GM18907 (cell line): ENCODE results near the gene ARPC3.
"Not testable (repeated sequence)": the region's sequence is repeated elsewhere in the genome, so short reads cannot be mapped to it uniquely, and the experiment has no call there.

Source experiments
- ATAC-seq: cut with Tn5 transposase; IDR thresholded peaks from one replicate; pipeline ENCODE4 v1.9.1; 2021; ENCODE audit warnings: mild to moderate bottlenecking, moderate library complexity; ENCODE audit not compliant: unreplicated experiment

ARPC3 gene

GRCh38 chr12:110449799-110450497 lies at the start of gene ARPC3:
Gene ARPC3, minus strand, starts transcription at chr12:110450337. Its CDS starts 77 bp downstream, at chr12:110450260.
- peak; percentile 90 for ATAC-seq

DNA sequence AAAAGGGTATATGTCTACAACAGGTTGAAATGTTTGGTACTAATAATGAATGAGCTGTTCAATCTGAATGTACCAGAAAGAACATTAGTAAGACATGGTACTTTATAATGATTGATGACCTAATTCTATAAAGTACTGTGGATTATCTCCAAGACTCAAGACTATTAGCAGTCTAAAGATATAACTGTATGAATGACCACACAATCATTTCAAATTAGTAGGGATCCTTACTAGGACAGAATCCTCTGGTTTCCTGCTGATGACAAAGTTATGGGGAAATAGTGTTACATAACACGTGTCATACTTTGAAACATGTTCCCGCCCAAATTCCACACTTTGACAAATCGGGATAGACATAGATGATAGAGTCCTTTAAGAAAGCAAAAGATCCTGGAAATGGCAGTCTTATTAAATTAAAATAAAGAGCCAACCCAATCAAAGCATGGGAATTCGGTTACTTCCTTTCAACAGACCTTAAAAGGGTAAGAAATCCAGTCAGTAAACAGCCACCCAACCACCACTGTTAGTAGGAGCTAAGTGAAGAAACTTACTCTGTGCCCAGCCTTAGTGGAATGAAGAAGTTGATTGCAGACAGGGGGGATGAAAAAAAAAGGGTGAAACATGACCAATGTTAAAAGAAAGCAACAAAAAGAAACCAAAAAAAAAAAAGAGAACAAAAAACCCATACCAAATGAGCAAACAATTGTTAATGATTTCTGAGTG lies 49.0 kb upstream of the ARPC3 start:
- no peak for ATAC-seq

GRCh38 chr12:110475426-110475825 lies 25.3 kb upstream of the ARPC3 start:
- ATAC-seq, result no peak

GRCh38 chr12:110468214-110469048 lies 18.3 kb upstream of the ARPC3 start, which contains the start of the genes FAM216A and GPN3:
Gene FAM216A, plus strand, starts transcription at chr12:110468845. Its CDS starts 31 bp downstream, at chr12:110468876.
Gene GPN3, minus strand, starts transcription at chr12:110468257. Its CDS starts 54 bp downstream, at chr12:110468203.
- peak; percentile 83 for ATAC-seq

- no peak for ATAC-seq
Measured at GRCh38 chr12:110467847-110468213, 17.7 kb upstream of the ARPC3 start.

GRCh38 chr12:110466791-110467190 lies 16.7 kb upstream of the ARPC3 start:
- no peak for ATAC-seq

DNA sequence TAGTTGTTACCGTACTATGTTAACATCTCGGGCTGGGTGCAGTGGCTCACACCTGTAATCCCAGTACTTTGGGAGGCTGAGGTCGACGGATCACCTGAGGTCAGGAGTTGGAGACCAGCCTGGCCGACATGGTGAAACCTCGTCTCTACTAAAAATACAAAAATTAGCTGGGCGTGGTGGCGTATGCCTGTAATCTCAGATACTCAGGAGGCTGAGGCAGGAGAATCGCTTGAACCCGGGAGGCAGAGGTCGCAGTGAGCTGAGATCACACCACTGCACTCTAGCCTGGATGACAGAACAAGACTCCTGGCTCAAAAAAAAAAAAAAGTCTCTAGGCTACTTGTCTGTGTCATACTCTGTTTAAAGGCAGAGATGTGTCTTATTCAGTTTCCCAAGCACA lies 15.6 kb upstream of the ARPC3 start:
- ATAC-seq, result not testable (repeated sequence)

- no peak for ATAC-seq
Measured at GRCh38 chr12:110465024-110465423, 14.9 kb upstream of the ARPC3 start.

- not testable (repeated sequence) for ATAC-seq
Measured at GRCh38 chr12:110461189-110461588, 11.1 kb upstream of the ARPC3 start.

DNA sequence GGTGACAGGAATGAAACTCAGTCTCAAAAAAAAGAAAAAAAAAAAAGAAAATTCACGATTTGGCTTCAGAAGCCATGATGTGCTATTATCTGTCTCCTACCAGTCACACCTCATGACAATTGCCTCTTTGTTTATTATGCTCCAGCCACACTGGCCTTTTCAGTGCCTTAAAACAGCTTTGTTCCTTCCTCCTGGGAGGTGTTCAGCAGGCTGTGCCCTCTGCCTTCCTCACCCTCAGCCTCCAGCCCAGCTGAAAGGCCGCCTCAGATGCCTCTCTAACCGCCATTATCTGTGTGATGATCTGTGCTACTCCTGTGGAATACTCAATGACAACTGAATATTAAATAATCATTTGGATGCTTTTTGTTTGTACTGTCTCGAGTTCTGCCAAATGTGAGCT lies 8.6 kb upstream of the ARPC3 start:
- no peak for ATAC-seq

- no peak for ATAC-seq
Measured at GRCh38 chr12:110453569-110454296, 3.6 kb upstream of the ARPC3 start.

DNA sequence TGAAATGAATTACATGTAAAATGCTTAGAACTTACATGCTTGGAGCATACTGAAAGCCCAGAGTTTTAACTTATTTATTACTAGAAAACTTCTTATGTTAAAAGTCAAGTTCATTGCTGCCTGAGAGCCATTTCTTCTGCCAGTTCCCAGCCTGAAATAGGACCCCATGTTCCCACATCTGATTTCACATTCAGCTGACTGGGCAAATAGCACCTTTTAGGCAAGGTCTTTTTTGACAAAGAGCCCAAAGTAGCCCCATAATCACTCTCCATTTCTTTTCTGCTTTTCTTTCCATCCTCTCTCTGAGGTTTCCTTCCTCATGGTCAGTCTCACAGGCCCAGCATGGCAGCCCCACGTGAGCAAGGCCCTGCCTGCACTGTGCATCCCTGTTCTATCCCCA lies 1.1 kb upstream of the ARPC3 start:
- ATAC-seq, result no peak

DNA sequence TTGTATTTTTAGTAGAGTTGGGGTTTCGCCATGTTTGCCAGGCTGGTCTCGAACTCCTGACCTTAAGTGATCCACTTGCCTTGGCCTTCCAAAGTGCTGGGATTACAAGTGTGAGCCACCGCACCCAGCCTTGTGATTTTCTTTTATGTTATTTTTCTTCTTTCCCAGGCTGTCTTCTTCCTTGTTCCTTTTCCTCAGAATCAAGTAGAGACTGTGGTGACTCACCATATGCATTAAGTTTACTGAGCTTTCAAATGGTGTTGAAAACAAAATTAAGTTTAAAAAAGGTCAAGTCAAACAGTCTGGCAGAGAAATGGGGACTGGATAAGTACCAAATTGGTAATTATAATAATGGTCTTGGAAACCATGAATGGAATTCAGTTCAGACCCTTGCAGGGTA lies 5.7 kb downstream of the ARPC3 start:
- no peak for ATAC-seq

GRCh38 chr12:110436231-110436630 lies 13.9 kb downstream of the ARPC3 start:
- ATAC-seq, result no peak

GRCh38 chr12:110431957-110432587 lies 18.1 kb downstream of the ARPC3 start:
- no peak for ATAC-seq

- not testable (repeated sequence) for ATAC-seq
Measured at GRCh38 chr12:110429676-110430075, 20.5 kb downstream of the ARPC3 start.

GRCh38 chr12:110426406-110426805 lies 23.7 kb downstream of the ARPC3 start:
- no peak for ATAC-seq

- no peak for ATAC-seq
Measured at GRCh38 chr12:110424237-110424636, 25.9 kb downstream of the ARPC3 start.

- ATAC-seq, result no peak
Measured at GRCh38 chr12:110421701-110422100, 28.4 kb downstream of the ARPC3 start.

DNA sequence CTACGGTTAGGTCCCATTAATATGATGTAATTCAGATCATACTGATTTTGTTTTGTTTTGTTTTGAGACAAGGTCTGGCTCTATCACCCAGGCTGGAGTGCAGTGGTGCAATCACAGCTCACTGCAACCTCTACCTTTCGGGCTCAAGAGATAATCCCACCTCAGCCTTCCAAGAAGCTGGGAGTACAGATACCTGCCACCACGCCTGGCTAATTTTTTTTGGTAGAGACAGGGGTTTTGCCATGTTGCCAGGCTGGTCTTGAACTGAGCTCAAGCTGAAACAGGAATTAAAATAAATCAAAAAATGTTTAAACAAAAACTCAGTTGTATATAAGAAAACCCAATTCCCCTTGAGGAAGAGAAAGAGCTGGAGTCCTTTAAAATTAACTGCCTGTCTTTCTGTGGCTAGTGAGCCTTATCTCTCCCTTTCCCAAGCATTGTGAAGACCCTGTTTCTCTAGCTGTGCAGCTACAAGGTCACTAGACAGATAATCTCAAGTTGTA lies 28.9 kb downstream of the ARPC3 start:
- no peak for ATAC-seq
